ENCODE measurements around the gene BIRC5.
A peak's percentile ranks its signal among the peaks of the same experiment; 100 is the strongest.
"Not testable (repeated sequence)": the region's sequence is repeated elsewhere in the genome, so short reads cannot be mapped to it uniquely, and the experiment has no call there.

The BIRC5 gene

DNA sequence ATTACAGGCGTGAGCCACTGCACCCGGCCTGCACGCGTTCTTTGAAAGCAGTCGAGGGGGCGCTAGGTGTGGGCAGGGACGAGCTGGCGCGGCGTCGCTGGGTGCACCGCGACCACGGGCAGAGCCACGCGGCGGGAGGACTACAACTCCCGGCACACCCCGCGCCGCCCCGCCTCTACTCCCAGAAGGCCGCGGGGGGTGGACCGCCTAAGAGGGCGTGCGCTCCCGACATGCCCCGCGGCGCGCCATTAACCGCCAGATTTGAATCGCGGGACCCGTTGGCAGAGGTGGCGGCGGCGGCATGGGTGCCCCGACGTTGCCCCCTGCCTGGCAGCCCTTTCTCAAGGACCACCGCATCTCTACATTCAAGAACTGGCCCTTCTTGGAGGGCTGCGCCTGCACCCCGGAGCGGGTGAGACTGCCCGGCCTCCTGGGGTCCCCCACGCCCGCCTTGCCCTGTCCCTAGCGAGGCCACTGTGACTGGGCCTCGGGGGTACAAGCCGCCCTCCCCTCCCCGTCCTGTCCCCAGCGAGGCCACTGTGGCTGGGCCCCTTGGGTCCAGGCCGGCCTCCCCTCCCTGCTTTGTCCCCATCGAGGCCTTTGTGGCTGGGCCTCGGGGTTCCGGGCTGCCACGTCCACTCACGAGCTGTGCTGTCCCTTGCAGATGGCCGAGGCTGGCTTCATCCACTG is at the start of gene BIRC5:
BIRC5 (plus strand) TSS at position 238 of the 690 bp plus-strand sequence; CDS start at position 302, 64 bp downstream.
- DNase-seq, result peak; percentile 91

DNA sequence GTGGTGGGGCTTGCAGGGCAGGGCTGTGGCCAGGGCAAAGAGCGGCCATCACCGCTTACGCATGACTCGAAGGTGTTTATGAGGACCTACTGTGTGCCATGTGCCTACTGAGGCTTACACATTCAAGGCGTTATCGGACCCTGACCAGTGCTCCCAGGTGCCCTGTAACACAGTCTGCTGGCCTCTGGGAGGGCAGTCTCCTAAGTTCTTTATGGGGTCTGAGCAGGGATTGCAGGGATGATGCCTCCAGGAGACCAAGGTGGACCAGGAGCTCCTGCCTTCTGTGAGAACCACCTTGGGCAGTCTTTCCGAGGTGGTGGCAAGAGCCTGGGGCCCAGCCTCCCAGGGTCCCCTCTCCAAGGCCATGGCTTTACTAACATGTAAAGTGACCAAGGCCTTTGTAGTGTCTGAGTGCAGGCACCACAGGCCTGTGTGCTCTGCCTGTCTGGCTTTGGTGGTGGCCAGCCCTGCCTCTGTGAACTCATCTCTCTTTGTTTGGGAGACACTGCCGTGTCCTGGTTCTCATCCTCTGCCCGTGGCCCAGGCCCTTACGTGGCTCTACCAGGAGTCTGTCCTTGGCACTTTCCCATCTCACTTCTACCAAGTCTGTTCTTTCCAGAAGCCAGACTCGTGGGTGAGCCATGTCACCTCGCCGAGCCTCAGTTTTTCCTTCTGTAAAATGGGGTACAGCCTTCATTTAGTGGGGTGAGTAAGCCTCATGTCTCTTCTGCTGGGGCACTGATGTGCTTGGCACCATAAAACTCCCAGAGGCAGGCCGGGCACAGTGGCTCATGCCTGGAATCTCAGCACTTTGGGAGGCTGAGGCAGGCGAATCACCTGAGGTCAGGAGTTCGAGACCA is 49.1 kb upstream of the BIRC5 start:
- DNase-seq, result no peak

DNA sequence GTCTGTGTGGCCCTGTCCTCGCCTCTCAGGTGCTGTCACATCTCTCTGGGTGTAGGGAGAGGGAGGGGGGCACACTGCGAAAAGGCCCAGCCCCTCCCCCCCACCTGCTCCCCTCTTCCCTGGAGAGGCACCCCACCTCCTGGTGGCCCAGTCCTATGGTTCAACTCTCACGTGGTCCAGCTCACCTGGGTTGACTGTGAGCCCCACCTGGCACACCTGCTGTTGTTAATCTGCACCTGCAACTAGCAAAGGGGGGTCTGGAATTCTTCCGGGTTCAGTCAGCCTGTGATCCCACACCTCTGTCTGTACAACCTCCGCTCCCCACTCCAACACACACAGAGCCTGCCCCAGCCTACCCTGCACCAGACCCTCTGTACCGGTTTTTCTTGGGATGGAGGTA is 47.6 kb upstream of the BIRC5 start:
- DNase-seq, result no peak

DNA sequence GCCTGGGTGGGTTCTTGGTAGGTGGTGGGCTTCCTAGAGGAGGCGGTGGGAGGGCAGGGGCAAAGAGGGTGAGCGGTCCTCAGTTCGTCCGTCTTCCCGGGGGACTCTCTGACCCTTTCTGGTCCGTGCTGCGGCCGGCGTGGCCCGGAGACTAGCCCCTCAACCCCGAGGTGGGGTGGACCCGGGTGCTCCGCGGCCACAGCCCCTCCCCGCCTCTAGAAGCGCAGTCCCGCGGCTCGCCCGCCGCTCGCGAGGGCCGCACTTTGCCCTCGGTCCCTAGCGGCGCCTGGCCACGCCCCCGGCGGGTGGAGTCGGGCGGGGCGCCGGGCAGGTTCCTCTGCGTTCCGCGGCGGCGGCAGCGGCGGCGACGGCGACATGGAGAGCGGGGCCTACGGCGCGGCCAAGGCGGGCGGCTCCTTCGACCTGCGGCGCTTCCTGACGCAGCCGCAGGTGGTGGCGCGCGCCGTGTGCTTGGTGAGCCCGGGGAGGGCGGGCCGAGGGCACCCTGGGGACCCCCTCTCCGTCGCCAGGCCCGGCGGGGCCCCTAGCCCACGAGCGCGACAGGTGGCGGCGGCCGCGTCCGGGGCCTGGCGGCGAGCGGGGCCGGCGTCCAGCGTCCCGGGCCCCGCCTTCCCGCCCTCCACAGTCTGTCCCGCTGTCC is 45.7 kb upstream of the BIRC5 start, which contains the start of gene SYNGR2:
SYNGR2 (plus strand) TSS at position 340 of the 661 bp plus-strand sequence; CDS start at position 376, 36 bp downstream.
- DNase-seq, result peak; percentile 90

DNA sequence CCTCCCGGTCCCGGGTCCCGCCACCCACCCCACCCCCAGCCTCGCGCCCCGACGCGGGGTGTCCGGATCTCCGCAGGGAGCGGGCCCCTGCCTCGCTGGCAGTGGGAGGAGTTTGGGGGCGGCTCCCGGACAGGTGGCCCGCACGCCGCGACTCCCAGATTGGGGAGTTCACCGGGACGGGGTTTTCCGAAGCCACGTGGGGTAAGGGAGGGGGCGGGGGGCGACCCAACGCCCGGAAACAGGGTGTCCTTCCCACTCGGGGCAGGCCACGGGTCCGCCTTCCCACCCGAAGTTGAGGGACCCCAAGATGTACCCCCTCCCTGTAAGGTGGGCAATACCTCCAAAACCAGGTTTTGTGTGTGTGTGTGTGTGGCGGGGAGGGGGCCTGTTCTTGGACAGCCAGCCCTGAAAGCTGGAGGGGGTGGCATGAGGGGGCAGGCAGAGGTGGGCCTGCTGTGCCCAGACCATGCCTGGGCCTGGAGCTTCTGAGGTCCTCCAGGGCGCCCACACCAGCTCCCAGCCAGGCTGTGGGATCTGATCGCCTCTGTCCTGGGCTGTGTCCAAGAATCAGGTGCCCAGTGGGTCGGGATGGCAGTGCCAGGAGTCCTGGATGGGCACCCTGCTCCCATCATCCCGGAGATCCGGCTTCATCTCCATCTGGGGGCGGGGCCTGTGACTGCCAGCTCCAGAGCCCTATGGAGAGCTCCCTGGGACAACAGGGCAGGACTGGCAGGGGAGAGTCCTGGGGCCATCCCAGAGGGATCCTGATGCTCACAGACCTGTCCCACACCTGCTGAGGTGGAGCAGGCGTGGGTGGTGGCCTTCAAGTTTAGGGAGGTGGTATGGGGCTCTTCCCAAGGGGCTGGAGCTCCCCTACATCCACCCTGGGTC is 44.9 kb upstream of the BIRC5 start:
- DNase-seq, result peak; percentile 61

DNA sequence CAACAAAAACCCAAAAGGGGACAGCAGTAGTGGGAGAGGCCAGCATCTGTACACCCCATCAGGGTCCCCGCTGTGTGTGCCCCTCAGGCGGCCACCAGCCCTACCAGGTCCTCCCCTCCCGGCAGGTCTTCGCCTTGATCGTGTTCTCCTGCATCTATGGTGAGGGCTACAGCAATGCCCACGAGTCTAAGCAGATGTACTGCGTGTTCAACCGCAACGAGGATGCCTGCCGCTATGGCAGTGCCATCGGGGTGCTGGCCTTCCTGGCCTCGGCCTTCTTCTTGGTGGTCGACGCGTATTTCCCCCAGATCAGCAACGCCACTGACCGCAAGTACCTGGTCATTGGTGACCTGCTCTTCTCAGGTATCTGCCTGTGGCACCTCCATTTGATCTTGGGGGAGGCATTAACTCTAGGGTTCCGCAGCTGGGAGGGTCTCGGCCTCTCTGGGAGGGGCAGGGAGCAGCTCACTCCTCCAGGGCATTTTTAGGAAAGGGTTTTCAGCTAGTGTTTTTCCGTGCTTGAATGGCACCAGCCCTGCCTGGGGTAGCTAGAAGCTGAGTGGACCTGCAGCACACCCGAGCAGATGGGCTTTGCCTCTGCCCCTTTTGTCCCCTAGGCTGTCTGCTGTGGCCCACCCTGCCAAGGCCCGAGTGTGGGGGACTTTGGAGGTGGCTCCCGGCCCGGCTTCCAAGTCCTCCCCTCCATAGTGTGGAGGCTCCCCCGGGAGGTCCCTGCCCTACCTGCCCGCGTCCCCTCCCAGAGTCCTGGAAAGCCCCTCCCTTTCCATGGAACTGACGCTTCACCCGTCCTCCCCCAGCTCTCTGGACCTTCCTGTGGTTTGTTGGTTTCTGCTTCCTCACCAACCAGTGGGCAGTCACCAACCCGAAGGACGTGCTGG is 43.1 kb upstream of the BIRC5 start:
- no peak for DNase-seq

DNA sequence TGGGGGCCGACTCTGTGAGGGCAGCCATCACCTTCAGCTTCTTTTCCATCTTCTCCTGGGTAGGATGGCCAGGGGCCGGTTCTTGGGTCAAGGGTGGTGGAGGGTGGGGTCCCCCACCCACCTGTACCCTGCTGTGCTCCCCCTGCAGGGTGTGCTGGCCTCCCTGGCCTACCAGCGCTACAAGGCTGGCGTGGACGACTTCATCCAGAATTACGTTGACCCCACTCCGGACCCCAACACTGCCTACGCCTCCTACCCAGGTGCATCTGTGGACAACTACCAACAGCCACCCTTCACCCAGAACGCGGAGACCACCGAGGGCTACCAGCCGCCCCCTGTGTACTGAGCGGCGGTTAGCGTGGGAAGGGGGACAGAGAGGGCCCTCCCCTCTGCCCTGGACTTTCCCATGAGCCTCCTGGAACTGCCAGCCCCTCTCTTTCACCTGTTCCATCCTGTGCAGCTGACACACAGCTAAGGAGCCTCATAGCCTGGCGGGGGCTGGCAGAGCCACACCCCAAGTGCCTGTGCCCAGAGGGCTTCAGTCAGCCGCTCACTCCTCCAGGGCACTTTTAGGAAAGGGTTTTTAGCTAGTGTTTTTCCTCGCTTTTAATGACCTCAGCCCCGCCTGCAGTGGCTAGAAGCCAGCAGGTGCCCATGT is 42.3 kb upstream of the BIRC5 start:
- not testable (repeated sequence) for DNase-seq

DNA sequence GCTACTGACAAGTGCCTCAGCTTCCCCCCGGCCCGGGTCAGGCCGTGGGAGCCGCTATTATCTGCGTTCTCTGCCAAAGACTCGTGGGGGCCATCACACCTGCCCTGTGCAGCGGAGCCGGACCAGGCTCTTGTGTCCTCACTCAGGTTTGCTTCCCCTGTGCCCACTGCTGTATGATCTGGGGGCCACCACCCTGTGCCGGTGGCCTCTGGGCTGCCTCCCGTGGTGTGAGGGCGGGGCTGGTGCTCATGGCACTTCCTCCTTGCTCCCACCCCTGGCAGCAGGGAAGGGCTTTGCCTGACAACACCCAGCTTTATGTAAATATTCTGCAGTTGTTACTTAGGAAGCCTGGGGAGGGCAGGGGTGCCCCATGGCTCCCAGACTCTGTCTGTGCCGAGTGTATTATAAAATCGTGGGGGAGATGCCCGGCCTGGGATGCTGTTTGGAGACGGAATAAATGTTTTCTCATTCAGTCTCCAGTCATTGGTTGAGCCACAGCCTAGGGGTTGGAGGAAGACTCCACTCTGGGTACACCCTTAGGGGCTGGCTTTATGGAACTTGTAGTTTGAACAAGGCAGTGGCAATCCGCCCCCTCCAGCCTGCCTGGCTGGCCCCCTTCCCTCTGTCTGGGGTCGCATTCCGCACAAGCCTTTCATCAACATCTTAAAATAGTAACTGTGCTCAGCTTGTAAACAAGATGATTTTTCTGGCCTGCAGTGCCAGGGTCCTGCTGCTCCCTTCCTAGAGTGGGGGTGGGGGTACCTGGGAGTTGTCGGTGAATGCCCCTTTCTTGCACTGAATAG is 41.6 kb upstream of the BIRC5 start:
- DNase-seq, result no peak

DNA sequence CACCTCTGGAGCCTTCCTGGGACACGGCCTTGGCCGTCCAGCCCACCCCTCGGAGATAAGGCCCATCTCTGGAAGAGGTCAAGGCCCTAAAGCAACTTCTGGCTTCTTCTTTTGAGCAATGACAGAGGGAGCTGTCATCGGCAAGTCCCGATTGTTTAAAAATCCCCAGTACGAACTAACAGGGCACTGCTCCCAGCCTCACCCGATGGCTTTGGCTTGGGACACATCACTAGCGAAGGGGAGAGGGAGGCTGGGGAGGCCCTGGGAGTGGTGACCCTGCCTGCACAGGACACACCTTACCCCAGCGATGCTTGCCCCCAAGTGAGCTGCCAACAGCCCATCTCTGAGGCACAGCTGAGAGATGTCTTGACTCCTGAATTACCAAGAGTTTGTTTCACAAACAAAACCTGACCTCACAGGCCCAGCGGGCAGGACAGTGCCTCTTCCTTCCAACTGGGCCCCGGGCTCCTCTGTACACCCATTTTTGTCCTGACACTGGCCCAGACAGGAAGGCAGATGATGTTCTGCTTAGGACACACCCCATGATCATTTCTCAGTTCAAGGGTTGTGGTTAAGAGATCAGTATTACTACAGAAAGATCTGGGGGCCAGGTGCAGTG is 40.8 kb upstream of the BIRC5 start:
- DNase-seq, result peak; percentile 32

DNA sequence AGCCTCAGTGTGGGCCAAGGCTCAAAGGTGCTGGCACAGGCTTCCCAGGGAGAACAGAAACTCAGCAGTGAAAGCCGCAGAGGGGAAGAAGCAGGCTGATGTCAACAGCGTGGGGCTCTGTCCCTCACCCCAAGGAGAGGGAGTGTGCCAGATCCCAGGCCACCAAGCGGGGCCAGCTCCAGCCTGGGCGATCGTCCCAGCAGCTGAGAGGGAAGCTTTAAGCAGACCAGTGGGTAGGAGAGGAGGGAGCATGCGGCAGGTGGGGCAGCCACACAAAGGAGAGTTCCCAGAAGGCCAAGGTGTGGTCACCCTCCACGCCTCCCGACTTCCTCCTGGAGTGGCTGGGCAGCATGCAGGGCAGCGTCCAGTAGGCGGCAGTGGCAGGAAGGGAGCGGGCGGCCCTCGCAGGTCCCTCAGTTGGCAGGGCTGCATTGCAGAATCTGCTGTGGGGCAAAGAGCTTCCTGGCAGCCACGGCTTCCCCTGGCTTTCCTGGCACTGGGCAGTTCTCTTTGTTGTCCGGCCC is 39.6 kb upstream of the BIRC5 start:
- DNase-seq, result no peak

DNA sequence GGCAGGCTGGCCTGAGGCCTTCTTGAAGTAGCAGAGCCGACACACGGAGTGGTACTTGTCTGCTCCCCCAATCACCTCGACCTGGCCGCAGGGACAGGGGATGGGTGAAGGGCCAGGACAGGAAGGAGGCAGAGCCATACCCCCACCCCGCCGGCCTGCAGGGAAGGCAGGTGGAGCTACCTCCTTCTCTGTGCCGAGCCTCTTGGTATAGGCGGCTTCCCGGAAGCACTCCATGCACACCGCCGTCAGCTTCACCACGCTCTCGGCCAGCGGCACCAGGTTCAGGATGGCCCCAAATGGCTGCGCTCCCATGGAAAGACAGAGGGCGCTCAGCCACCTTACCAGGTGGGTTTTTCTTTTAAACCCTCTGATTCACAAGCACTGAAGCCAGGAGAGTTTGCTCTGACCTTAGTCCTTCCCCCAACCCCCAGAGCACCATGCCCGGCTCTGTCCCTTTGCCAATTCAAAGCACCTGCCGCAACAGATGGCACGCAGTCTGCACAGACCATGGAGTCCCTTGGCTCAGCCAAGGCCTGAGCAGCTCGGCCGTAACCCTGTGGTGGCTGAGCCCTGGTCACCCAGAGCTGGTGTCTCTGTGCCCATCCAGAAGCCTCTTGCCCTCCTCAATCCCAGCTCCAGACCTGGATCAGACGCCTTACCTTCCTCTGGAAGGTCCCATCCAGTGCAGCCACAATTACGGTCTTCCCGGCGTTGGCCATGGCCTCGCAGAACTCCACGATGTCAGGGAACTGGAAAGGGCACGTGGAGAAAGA is 39.0 kb upstream of the BIRC5 start:
- no peak for DNase-seq

DNA sequence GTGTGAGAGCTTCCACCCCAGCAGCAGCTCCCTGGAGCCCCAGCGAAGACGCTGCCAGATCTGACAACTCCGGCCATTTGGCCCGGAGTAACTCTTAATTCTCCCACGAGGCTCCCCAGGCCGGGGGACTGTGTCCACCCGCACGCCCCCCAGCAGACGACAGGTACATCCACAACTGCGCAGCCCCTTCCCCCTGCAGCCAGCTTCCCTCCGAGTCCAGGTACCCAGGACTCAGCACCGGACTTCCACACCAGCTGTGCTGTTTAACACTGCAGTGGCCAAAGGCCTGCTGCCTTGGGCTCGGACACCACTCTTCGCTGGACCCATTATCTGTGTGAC is 38.4 kb upstream of the BIRC5 start:
- DNase-seq, result no peak

DNA sequence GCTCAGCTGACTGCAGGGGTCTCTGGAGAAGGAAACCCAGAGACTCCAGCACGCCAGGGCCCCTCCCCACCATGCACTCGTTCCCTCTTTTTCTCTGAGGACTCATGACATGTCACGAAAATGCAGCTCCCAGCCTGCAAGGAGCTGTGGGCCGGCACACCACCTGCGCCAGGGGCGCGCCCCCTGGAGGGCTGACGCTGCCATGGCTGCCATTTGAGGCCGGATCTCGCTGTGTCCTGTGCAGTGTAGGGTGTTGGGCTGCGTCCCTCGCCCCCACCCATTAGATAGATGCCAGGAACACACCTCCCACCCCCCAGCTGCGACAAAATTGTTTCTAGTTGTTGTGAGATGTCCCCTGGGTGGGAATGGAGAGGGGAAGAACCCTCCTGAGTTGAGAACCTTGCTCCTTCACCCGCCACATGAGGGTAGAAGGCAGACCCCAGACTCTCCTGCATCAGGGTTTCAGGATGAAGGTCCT is 37.5 kb upstream of the BIRC5 start:
- DNase-seq, result peak; percentile 83

DNA sequence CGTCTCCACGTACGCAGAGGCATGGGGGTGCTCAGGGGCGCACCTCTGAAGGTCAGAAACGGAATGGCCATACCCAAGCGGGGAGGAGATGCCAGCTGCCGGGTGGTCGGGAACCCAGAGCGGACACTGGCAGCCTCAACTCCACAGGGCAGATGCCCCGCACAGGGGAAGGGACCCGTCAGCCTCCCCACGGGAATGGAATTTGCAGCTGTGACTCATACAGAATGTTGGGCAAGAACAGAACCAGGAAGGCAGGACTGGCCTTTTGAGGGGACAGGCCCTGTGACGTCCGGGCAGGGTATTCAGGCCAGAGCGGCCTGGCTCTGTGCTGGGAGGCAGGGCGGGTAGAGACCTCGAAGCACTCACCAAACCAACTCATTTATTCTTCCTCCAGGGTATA is 34.7 kb upstream of the BIRC5 start:
- no peak for DNase-seq

DNA sequence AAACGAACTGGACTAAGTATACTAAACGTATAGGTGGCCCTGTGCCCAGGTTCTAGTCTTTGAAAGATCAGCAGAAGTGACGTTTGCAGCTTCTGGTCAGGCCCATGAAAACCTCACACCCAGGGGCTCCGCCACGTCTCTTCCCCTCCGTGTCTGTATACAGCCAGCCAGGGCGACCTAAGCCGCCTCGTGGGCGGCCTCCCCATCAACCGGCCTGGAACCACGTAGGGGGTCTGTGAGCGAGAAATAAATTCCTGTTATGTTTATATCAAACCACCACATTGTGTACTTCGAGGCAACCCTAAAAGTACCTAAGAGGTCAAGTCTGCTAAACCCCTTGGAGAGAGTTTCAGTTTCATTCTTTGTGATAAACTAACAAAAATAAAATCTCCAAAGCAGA is 34.0 kb upstream of the BIRC5 start:
- DNase-seq, result no peak

DNA sequence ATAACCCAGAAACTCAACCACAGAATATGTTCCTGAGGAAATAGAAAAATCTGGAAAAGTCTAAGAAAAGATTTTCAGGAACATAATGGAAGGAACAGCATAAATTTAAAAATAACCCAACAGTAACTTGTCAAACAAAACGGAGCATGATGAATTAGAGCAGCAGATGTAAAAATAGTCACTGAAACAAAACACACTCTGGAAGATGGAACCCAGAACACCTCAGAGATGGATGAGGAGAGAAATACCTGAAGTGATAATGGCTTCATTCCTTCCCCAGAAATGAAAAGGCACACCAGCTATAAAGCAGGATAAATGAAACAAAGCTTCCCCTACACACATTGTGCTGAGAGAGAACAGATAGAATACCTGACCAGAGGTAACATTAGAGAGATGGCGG is 33.5 kb upstream of the BIRC5 start:
- DNase-seq, result no peak

DNA sequence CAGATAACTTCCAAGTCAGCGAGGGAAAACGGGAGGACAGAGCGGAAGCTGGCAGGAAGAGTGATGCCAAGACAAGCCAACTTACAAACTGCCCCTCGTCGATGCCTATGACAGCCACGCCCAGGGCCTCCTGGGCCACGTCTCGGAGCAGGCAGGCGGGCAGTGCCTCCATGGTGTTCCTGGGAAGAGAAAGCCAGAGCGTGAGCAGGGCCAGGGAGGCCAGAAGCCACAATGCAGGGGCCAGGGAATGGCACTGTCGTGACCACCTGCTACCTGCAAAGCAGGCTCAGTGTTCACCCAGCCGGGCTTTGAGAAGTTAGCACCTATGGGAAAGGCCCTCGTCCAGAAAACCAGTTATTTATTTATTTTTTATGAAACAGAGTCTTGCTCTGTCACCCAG is 31.5 kb upstream of the BIRC5 start:
- no peak for DNase-seq

DNA sequence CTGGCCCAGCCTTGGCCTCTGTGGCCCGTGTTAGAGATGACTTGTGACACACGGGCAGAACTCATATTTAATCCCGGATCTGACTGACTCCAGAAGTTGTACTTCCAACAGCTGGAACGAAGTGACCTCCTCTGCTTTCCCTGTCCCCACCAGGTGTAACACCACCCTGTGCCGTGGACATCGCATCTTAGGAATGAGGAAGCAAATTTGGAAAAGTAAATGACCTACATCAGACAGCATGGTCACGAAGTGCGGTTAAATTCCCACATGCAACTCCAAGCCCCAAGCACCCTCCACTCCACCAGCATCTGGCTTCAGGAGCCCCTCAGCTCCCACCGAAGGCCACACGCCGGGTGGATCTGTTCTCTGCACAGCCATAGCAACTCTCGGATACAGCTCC is 30.1 kb upstream of the BIRC5 start:
- no peak for DNase-seq

DNA sequence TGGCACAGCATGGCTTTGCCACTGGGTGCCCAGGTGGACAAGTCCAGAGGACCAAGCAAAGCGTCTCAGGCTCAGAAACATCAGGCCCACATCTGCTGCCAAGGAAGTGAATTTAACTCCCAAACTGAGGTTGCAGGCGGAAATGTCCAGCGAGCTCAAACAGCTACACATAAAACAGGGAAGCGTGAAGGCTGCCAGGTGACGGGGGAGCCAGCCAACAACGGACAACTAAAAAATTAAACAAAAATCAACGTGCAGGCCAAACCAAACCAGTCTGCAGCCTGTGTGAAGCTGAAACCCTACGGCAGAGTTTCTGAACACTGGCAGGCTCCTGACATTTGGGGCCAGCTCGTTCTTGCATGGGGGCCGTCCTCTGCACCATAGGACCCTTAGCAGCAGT is 29.7 kb upstream of the BIRC5 start:
- DNase-seq, result no peak

Data from activated T-cell treated with anti-CD3 and anti-CD28 coated beads, Interleukin-2, amount 50 U/mL, for 1 hour (primary cell).